CMK (cell line): Measurements from ENCODE around the gene NPY4R.
"Not testable (repeated sequence)": the region's sequence is repeated elsewhere in the genome, so short reads cannot be mapped to it uniquely, and the experiment has no call there.

Source experiments
- DNase-seq: peaks from one replicate; pipeline ENCODE4 v3.0.0-alpha.2; 2010; ENCODE audit warnings: low read depth

NPY4R gene

GRCh38 chr10:46455992-46456391 lies 9.8 kb downstream of the NPY4R start:
- DNase-seq: not testable (repeated sequence)

DNA sequence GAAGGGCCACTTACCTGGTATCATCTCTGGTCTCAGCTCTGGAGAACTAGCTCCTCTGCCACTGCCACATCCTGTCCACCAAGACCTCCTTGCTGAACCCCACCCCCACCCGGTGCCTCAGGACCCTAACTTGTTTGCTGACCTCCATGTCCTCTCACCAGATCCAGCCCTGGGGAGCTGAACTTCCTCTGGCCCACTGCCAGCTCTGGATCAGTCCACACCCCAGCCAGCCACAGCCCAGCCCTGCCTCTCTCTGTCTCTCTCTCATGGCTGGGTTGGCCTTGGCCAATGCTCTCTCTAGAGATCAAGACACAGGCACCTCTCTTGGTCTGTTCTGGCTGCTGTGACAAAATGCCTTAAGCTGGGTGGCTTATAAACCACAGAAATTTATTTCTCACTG lies 14.4 kb downstream of the NPY4R start:
- DNase-seq: not testable (repeated sequence)

GRCh38 chr10:46450829-46451228 lies 14.9 kb downstream of the NPY4R start:
- not testable (repeated sequence) for DNase-seq

DNA sequence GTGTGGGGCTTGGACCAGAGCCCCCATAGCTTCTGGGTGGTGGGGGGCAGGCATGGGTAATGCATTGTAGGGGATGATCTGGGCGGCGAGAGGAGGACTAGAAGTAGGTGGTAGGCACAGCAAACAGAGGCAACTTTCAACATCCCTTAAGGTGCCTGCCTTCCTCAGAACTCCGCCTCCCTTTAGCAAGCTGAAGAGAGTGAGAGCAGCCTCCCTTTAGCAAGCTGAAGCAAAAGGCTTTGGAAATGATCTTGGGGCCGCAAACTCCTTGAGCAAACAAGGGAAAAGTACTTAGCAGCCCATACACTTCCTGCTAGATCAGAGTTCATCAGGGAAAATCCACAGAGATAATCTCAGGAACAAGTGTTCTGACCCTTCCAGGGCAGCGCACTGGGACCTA lies 18.3 kb downstream of the NPY4R start:
- not testable (repeated sequence) for DNase-seq

DNA sequence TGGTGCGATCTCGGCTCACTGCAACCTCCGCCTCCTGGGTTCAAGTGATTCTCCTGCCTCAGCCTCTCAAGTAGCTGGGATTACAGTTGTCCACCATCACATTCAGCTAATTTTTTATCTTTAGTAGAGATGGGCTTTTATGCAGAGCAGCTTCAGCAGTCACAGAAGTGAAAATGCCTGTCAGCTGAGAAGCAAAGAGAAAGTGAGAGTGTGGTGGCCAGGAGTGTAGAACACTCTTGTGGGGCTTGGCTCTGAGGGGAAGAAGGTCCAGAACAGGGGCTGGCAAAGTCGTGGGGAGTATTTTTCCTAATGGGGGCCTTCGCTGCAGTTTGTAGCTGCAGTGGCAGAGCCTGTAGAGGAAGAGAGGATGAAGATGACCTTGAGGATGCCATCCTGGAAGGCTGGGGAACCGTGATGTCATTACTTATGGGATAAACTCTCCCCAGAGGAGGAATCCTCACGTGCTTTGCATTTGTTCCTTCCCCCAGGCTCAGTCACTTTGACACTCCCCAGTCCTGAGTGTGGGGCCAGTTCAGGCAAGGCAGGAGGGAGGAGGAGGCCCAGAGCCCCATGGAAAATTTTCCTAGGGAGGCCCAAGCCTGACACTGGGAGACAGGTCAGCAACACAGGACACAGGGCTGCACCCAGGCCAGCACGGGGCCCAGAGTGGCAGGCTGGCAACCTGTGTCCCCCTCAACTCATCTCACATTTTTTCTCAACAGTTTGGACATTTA lies 20.2 kb downstream of the NPY4R start:
- not testable (repeated sequence) for DNase-seq

GRCh38 chr10:46443422-46443821 lies 22.3 kb downstream of the NPY4R start:
- not testable (repeated sequence) for DNase-seq

- DNase-seq: not testable (repeated sequence)
Observed at GRCh38 chr10:46442706-46443275, 23.0 kb downstream of the NPY4R start.

DNA sequence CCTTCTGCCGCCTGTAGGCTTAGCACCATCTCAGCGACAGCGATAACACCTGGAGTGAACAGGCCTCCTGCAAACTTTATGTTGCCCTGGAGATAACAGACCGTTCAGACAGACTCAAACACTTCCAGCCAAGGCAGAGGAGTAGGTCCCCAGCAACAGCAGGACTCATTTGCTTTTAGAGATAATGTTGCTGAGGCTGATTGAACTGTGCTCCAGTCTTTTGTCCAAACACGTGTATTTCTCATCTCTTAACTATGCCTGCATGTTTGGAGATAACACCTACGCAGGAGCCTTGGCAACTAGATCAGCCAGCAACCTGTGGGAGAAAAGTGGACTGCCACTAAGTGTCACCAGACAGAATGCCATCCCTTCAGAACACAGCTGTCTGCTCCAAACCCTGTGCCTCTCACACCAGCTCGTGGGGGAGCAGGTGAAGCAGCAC lies 23.9 kb downstream of the NPY4R start:
- not testable (repeated sequence) for DNase-seq

GRCh38 chr10:46440942-46441341 lies 24.8 kb downstream of the NPY4R start:
- DNase-seq: not testable (repeated sequence)

- not testable (repeated sequence) for DNase-seq
Observed at GRCh38 chr10:46423550-46423949, 42.2 kb downstream of the NPY4R start.

DNA sequence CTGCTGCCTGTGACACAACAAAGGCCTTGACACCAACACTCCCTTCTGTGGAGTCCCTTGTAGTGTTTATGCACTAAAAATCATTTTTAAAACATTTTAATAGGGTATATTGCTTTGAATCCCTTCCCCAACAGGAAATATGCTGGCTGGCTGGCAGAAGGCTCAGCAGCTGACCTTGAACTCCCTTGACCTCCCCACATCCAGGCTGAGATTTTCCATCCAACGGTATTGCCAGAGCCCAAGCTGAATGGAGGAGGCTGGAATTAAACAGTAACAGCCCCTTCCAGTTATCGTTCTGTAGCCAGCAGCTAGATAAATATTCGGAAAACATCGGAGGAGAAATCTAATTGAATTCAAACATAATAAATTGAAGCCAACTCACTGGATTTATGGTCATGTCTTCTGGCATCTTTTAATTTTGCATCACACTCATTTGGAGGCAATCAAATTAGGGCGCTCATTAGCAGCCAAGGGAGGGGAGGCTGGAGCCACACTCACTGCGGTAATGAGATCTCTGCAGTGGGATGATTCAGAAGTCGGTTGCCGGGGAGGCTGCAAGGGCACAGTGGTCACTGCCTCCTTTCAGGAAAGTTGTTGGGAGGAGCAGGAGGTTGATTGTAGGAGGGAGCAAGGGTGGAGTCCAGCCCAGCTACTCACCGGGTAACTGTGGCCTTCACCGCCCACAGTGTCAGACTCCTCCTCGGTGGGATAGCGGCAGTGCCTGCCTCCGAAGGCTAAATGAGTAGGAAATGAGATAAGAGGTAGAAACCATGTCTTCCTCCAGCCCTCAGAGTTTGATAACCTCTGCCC lies 46.0 kb downstream of the NPY4R start:
- not testable (repeated sequence) for DNase-seq

DNA sequence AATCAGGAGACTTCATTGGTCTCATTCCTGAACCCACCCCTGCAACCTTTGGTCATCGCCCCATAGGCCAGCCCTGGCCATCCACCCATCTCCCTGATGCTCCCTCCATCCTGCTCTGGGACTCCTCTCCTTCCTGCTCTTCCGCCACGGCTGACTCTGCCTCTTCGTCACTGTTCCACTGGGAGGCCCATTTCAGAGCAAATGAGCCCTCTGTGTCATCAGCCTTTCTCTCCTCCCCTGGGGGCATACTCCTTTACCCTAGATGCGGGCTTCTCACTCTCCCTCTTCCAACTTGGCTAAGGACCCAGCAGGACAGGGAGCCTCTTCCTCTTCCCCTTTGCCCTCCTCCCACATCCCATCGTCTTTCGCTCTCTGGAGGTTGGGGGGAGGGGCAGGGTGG lies 47.5 kb downstream of the NPY4R start:
- DNase-seq: not testable (repeated sequence)

DNA sequence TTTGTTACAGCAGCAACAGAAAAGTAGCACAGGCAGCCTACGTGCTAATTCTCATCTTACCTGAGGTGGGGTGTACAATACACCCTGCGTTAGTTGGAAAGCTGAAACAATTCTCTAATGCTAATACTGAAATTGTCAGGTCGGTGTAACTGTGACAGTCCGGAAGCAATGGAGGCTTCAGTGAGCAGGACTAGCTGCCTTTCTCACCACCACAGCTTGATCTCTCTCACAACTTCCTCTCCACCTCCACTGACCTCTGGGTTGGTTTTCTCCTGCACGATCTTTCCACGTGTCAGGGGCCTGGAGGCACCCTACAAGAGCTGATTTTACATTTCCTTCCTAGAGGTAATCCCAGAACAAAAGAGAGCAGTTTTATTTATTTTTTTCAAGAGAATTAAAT lies 50.5 kb downstream of the NPY4R start:
- DNase-seq: not testable (repeated sequence)

DNA sequence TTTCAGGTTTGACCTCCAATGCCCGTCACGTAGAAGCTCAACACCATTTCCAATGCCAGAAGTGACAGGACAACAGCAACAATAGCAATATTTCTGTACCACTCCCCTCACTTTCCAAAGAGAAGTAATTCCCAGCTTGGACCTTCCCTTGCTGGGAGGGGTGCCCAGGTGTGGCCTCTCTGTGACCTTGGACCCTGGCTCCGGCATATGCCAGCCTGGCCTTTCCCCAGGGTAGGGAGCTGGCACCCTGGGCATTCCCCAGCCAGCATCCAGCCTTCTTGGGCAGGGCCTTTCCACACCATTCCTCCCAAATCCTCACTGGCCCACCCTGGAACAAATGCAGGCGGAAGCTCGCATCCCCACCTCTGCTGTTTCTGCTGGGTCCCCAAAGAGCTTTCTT lies 53.1 kb downstream of the NPY4R start:
- not testable (repeated sequence) for DNase-seq

- not testable (repeated sequence) for DNase-seq
Observed at GRCh38 chr10:46411123-46411522, 54.6 kb downstream of the NPY4R start.
